Erythroblast (primary cell): ENCODE results near the gene KCNH1.

Source experiments
- GATA1 ChIP-seq: IDR thresholded peaks from 2 replicates; pipeline ENCODE4 v1.6.1; 2011; ENCODE audit warnings: low read depth, mild to moderate bottlenecking, control low read depth, low read length, moderate library complexity
- POLR2A ChIP-seq: IDR thresholded peaks from 2 replicates; pipeline ENCODE4 v1.6.1; 2011; ENCODE audit warnings: mild to moderate bottlenecking, low read length

GRCh38 chr1:210920716-210921694 lies 212.9 kb downstream of the KCNH1 start:
- TF ChIP-seq POLR2A (no peak), GATA1 (no peak)
